ENCODE measurements around the gene CADM4. TPM values are rescaled to one million over a fixed set of nuclear protein-coding genes. Genes with fewer than 3 reads are reported as not detected.

Gene CADM4
- total RNA-seq, 1 donor from 2014 or later = 21.9 TPM

DNA sequence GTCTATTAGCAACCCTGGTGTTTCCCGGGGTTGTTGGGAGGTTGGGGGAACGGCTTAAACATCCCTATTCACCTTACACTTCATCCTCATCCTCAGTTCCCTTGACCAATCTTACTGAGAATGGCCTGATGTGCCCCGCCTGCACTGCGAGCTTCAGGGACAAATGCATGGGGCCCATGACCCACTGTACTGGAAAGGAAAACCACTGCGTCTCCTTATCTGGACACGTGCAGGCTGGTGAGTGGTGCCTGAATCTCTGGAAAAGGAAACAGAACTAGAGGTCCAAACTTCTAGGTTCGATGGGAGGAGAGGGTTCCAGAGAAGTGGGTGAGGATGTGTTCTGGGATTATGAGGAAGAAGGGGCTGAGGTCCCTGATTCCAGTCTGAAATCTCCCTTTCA, 58.2 kb downstream of the CADM4 start:
- peaks cover 2% of the 10 kb centered on the region for H3K36me3 ChIP-seq (ENCODE audit: control insufficient read depth, insufficient read depth, low read length)
- no peak for DNase-seq (ENCODE audit: low read depth)
- H3K27me3 ChIP-seq (ENCODE audit: control insufficient read depth, insufficient read depth, low read length) = no peaks in the 10 kb centered on the region
- no peak overlapping the region for H3K4me3 ChIP-seq (ENCODE audit: low read depth, low read length)
- TF ChIP-seq, protein P1, sequence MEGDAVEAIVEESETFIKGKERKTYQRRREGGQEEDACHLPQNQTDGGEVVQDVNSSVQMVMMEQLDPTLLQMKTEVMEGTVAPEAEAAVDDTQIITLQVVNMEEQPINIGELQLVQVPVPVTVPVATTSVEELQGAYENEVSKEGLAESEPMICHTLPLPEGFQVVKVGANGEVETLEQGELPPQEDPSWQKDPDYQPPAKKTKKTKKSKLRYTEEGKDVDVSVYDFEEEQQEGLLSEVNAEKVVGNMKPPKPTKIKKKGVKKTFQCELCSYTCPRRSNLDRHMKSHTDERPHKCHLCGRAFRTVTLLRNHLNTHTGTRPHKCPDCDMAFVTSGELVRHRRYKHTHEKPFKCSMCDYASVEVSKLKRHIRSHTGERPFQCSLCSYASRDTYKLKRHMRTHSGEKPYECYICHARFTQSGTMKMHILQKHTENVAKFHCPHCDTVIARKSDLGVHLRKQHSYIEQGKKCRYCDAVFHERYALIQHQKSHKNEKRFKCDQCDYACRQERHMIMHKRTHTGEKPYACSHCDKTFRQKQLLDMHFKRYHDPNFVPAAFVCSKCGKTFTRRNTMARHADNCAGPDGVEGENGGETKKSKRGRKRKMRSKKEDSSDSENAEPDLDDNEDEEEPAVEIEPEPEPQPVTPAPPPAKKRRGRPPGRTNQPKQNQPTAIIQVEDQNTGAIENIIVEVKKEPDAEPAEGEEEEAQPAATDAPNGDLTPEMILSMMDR (IDR thresholded peaks at IDR 0.05; ENCODE audit: insufficient read depth, low read length, poor library complexity, severe bottlenecking) = no peak

DNA sequence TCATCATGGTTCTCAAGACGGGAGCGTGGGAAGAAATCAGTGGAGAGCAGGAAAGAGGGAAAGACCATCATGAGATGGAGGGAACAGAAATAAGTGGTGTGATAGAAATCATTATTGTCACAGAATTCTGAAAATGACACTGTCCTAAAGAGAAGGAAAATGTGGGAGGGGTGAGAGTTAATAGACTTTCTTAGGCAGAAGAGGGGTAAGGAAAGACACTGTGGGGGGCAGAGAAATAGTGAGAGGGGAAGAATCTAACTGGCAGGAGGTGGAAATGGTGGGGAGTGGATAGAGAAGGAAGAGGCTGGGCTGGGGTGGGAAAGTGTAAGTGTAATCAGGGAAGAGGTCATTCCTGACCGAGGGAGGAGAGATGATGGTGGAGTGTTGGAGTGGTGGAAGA, 60.9 kb downstream of the CADM4 start:
- H3K4me3 ChIP-seq (ENCODE audit: low read depth, low read length) = no peak overlapping the region
- no peaks in the 10 kb centered on the region for H3K27me3 ChIP-seq (ENCODE audit: control insufficient read depth, insufficient read depth, low read length)
- no peaks in the 10 kb centered on the region for H3K36me3 ChIP-seq (ENCODE audit: control insufficient read depth, insufficient read depth, low read length)
- TF ChIP-seq, protein P1 (IDR thresholded peaks at IDR 0.05; ENCODE audit: insufficient read depth, low read length, poor library complexity, severe bottlenecking) = no peak
- DNase-seq (ENCODE audit: low read depth) = no peak

- H3K4me3 ChIP-seq (ENCODE audit: low read depth, low read length) = peak overlapping the region; percentile 32
- no peaks in the 10 kb centered on the region for H3K36me3 ChIP-seq (ENCODE audit: control insufficient read depth, insufficient read depth, low read length)
- TF ChIP-seq, protein P1 (IDR thresholded peaks at IDR 0.05; ENCODE audit: insufficient read depth, low read length, poor library complexity, severe bottlenecking) = no peak
- H3K27me3 ChIP-seq (ENCODE audit: control insufficient read depth, insufficient read depth, low read length) = no peaks in the 10 kb centered on the region
- no peak for DNase-seq (ENCODE audit: low read depth)
These were observed 63.4 kb downstream of the CADM4 start for GRCh38 chr19:43575955-43576878.

- DNase-seq (ENCODE audit: low read depth) = peak; percentile 95
- Histone ChIP-seq H3K36me3 (ENCODE audit: control insufficient read depth, insufficient read depth, low read length) (no peaks in the 10 kb centered on the region), H3K4me3 (ENCODE audit: low read depth, low read length) (peak within 1 kb of the TSS; percentile 81), H3K27me3 (ENCODE audit: control insufficient read depth, insufficient read depth, low read length) (no peaks in the 10 kb centered on the region)
- TF ChIP-seq, protein P1 (IDR thresholded peaks at IDR 0.05; ENCODE audit: insufficient read depth, low read length, poor library complexity, severe bottlenecking) = no peak
These were observed 64.3 kb downstream of the CADM4 start, which contains the start of the genes PINLYP and XRCC1 for GRCh38 chr19:43575156-43575950. Gene PINLYP, plus strand, starts transcription at chr19:43575801. Its CDS starts 1,391 bp downstream, at chr19:43577192. Gene XRCC1, minus strand, starts transcription at chr19:43575527. Its CDS starts 69 bp downstream, at chr19:43575458.

DNA sequence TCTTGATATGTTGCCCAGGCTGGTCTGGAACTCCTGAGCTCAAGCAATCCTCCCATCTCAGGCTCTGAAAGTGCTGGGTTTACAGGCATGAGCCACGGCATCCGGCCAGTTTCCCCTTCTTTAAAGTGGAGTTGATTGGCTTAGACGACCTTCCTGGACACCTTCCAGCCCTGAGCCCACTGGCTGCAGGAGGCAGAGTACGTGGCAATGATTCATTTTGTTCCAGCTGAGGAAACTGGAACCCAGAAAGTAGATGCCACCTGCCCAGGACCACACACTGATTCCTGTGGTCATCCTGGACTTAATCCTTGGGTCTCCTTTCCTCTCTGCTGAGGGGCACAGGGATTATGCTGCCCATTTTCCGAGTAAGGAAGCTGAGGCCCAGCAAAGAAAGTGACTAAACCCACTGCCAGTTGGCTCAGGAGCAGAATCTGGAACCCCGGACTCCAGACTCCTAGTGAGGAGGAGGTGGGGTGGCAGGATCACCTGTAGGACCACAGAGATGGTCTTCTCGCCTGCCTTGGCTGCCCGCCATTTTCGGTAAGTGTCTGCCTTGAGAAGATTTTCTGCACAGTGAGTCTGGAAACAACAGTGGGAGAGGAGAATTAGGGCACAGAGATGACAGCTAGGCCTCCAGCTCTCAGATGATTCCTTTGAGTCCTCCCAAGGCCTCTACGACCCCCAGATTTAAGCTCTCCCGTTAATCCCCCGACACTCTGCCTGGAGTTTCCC, 65.1 kb downstream of the CADM4 start:
- TF ChIP-seq, protein P1 (IDR thresholded peaks at IDR 0.05; ENCODE audit: insufficient read depth, low read length, poor library complexity, severe bottlenecking) = no peak
- no peak for DNase-seq (ENCODE audit: low read depth)
- Histone ChIP-seq H3K4me3 (ENCODE audit: low read depth, low read length) (peak overlapping the region; percentile 81), H3K27me3 (ENCODE audit: control insufficient read depth, insufficient read depth, low read length) (no peaks in the 10 kb centered on the region), H3K36me3 (ENCODE audit: control insufficient read depth, insufficient read depth, low read length) (no peaks in the 10 kb centered on the region)
